Measurements from ENCODE around the gene BTBD9.

BTBD9 gene

DNA sequence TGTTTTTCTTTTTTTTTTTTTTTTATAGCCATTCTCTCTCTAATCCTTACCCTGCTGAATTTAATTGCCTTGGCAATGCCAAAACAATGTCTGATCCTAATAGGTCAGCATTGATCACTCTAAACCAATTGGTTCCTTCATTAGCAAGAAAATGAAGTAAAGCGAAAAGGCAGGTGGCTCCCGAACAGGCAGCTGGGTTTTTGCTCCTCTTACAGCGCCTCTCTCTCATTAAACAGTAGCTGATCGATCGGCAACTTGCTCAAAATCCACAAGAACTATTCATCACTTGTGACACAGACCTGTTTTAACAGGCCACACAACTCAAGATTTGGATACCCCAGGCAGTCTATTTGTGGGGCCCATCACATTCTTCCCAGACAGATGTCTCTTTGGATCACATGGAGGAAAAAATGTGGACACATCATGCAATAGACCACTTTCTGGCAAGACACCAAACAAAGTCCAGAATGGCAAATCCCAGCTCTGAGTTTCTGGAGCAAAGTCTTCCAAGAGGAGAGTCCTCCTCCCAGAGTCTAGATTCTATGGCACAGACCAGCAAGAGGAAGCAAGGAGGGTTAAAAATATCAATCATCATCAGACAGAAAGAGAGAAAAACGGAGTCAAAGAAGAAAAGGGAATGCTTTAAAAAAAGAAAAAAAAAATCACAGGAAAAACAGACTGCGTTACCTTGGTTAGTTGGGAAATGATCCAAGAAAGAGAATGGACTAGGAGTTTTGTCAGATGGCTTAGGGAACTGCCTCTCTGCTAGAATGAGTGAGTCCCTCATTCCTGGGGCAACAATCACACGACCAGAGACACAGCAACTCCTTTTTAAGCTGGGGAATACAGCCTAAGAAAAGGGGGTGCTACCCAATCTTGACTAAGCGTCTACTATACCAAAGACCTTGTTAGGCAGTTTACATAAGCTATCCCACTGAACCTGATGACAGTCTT lies 247.8 kb downstream of the BTBD9 start:
- TF ChIP-seq, protein P1, sequence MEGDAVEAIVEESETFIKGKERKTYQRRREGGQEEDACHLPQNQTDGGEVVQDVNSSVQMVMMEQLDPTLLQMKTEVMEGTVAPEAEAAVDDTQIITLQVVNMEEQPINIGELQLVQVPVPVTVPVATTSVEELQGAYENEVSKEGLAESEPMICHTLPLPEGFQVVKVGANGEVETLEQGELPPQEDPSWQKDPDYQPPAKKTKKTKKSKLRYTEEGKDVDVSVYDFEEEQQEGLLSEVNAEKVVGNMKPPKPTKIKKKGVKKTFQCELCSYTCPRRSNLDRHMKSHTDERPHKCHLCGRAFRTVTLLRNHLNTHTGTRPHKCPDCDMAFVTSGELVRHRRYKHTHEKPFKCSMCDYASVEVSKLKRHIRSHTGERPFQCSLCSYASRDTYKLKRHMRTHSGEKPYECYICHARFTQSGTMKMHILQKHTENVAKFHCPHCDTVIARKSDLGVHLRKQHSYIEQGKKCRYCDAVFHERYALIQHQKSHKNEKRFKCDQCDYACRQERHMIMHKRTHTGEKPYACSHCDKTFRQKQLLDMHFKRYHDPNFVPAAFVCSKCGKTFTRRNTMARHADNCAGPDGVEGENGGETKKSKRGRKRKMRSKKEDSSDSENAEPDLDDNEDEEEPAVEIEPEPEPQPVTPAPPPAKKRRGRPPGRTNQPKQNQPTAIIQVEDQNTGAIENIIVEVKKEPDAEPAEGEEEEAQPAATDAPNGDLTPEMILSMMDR (IDR thresholded peaks at IDR 0.05; ENCODE audit: insufficient read depth, missing control alignments) = no peak
- FAIRE-seq = no peak

GRCh38 chr6:38391206-38391605 lies 248.5 kb downstream of the BTBD9 start:
- TF ChIP-seq, protein P1 (IDR thresholded peaks at IDR 0.05; ENCODE audit: insufficient read depth, missing control alignments) = no peak
- DNase-seq (ENCODE audit: insufficient read length, low spot score) = no peak
- FAIRE-seq = no peak

More for the DNA sequence above, 247.8 kb downstream of the BTBD9 start:
- DNase-seq (ENCODE audit: insufficient read length, low spot score) = no peak

- FAIRE-seq = no peak
- TF ChIP-seq, protein P1 (IDR thresholded peaks at IDR 0.05; ENCODE audit: insufficient read depth, missing control alignments) = no peak
- DNase-seq (ENCODE audit: insufficient read length, low spot score) = no peak
These were observed 249.9 kb downstream of the BTBD9 start for GRCh38 chr6:38389875-38390274.

GRCh38 chr6:38387971-38388370 lies 251.8 kb downstream of the BTBD9 start:
- FAIRE-seq = no peak
- no peak for DNase-seq (ENCODE audit: insufficient read length, low spot score)
- TF ChIP-seq, protein P1 (IDR thresholded peaks at IDR 0.05; ENCODE audit: insufficient read depth, missing control alignments) = no peak

DNA sequence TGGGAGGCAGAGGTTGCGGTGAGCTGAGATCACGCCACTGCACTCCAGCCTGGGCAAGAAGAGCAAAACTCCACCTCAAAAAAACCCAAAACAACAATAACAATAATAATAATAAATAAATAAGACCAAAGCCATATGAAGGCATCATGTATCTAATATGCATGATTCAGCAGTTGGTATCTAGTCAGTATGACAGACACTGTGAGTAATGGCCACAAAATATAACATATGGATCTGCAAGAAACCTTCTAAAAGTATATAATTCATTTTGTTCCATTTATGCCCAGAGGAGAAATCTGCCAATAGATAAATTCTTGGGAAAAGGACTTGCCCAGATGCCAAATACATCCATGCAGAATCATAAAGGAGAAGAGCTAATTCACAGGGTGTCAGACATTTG lies 252.3 kb downstream of the BTBD9 start:
- no peak for FAIRE-seq
- TF ChIP-seq, protein P1 (IDR thresholded peaks at IDR 0.05; ENCODE audit: insufficient read depth, missing control alignments) = no peak
- no peak for DNase-seq (ENCODE audit: insufficient read length, low spot score)

GRCh38 chr6:38378801-38379200 lies 260.9 kb downstream of the BTBD9 start:
- no peak for DNase-seq (ENCODE audit: insufficient read length, low spot score)
- FAIRE-seq = no peak
- TF ChIP-seq, protein P1 (IDR thresholded peaks at IDR 0.05; ENCODE audit: insufficient read depth, missing control alignments) = no peak

DNA sequence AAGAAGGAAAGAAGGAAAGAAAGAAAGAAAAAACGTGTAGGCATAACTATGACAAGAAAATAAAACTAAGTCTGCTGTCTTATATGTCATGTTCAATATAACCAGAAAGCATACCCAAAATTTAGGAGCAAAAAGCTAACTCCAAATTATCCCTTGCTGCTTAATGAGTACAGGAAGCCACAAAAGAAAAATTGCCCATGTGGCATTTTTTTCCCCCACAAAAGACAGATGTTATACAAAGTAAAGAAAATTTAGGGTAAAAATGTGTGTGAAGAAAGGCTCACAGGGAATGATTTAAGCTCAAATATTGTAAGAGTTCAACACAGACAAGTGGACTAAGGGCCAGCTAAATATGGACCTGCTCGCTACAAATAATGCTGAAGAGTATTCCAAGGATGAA lies 263.8 kb downstream of the BTBD9 start:
- DNase-seq (ENCODE audit: insufficient read length, low spot score) = no peak
- TF ChIP-seq, protein P1 (IDR thresholded peaks at IDR 0.05; ENCODE audit: insufficient read depth, missing control alignments) = no peak
- FAIRE-seq = no peak
